Epidermal melanocyte (primary cell): ENCODE measurements around the gene CDK9.

Source experiments
- DNase-seq: peaks from one replicate; pipeline ENCODE4 v3.0.0; 2011; ENCODE audit warnings: low spot score; ENCODE audit not compliant: insufficient read length

CDK9 gene

GRCh38 chr9:127802576-127803443 lies 17.0 kb downstream of the CDK9 start, which contains the start of gene FPGS:
Gene FPGS (plus strand): TSS chr9:127802882. CDS start chr9:127802925, 43 bp downstream.
- peak; percentile 98 for DNase-seq

- DNase-seq: peak; percentile 53
Observed at GRCh38 chr9:127803507-127804352, 17.9 kb downstream of the CDK9 start.

- no peak for DNase-seq
Observed at GRCh38 chr9:127805620-127806019, 19.8 kb downstream of the CDK9 start.

GRCh38 chr9:127806871-127807270 lies 21.0 kb downstream of the CDK9 start:
- no peak for DNase-seq

- DNase-seq: no peak
Observed at GRCh38 chr9:127808347-127809001, 22.6 kb downstream of the CDK9 start.

GRCh38 chr9:127809002-127809539 lies 23.2 kb downstream of the CDK9 start:
- DNase-seq: no peak

- no peak for DNase-seq
Observed at GRCh38 chr9:127809540-127810377, 23.9 kb downstream of the CDK9 start.

- no peak for DNase-seq
Observed at GRCh38 chr9:127810378-127811187, 24.7 kb downstream of the CDK9 start.

- DNase-seq: no peak
Observed at GRCh38 chr9:127812011-127812410, 26.2 kb downstream of the CDK9 start.

- DNase-seq: no peak
Observed at GRCh38 chr9:127812936-127813675, 27.3 kb downstream of the CDK9 start.

GRCh38 chr9:127813686-127814226 lies 27.9 kb downstream of the CDK9 start:
- DNase-seq: no peak

- DNase-seq: no peak
Observed at GRCh38 chr9:127814619-127815511, 29.0 kb downstream of the CDK9 start.

GRCh38 chr9:127815512-127816361 lies 29.9 kb downstream of the CDK9 start:
- DNase-seq: no peak

- DNase-seq: no peak
Observed at GRCh38 chr9:127816362-127816725, 30.5 kb downstream of the CDK9 start.

GRCh38 chr9:127816728-127817127 lies 30.9 kb downstream of the CDK9 start:
- no peak for DNase-seq

- no peak for DNase-seq
Observed at GRCh38 chr9:127817881-127818434, 32.1 kb downstream of the CDK9 start.
